Keratinocyte (primary cell): Measurements from ENCODE around the gene TMEM132E.

Experiments used
- CTCF ChIP-seq, 3 experiments: IDR thresholded peaks in 1 of 3; conservative IDR thresholded peaks in 1 of 3; optimal IDR thresholded peaks in 1 of 3; 2 replicates in 2 of 3; 3 replicates in 1 of 3; pipeline versions ENCODE3 to v1.5.1; 2011; ENCODE audit warnings: low read length in 3 of 3, mild to moderate bottlenecking in 3 of 3, moderate library complexity in 2 of 3, control low read depth in 1 of 3, inconsistent platforms in 1 of 3; ENCODE audit not compliant: insufficient read depth in 2 of 3; ENCODE audit errors: extremely low read depth in 1 of 3
- EZH2 ChIP-seq: IDR thresholded peaks from one replicate; pipeline ENCODE4 v1.6.1; 2012; ENCODE audit warnings: inconsistent platforms, mild to moderate bottlenecking, low read length, moderate library complexity

- TF ChIP-seq EZH2, result no peak
- no peak for TF ChIP-seq CTCF (optimal IDR thresholded peaks at IDR 0.05 in 1 of 3, IDR thresholded peaks at IDR 0.05 in 1 of 3, conservative IDR thresholded peaks at IDR 0.05 in 1 of 3; ENCODE audit: extremely low read depth in 1 of 3, insufficient read depth in 2 of 3, low read length in 3 of 3)
These were observed 100.8 kb downstream of the TMEM132E start for GRCh38 chr17:34680151-34680550.
